HG03159 (cell line): ENCODE results near the gene TMEM255B.

Experiments
- ATAC-seq: cut with Tn5 transposase; IDR thresholded peaks from one replicate; pipeline ENCODE4 v1.9.1; 2021; ENCODE audit warnings: mild to moderate bottlenecking, moderate library complexity; ENCODE audit not compliant: unreplicated experiment

Gene TMEM255B

GRCh38 chr13:113845055-113845454, 86.0 kb downstream of the TMEM255B start:
- ATAC-seq, result no peak

GRCh38 chr13:113845723-113846635, 87.0 kb downstream of the TMEM255B start:
- ATAC-seq, result no peak

- no peak for ATAC-seq
These were observed 87.8 kb downstream of the TMEM255B start for GRCh38 chr13:113846636-113847318.

GRCh38 chr13:113848020-113848419, 89.0 kb downstream of the TMEM255B start:
- no peak for ATAC-seq

GRCh38 chr13:113848431-113849260, 89.6 kb downstream of the TMEM255B start:
- ATAC-seq, result no peak

- no peak for ATAC-seq
These were observed 90.5 kb downstream of the TMEM255B start for GRCh38 chr13:113849546-113849945.

GRCh38 chr13:113849981-113850721, 91.1 kb downstream of the TMEM255B start:
- no peak for ATAC-seq

- ATAC-seq, result no peak
These were observed 91.9 kb downstream of the TMEM255B start for GRCh38 chr13:113850722-113851479.

- no peak for ATAC-seq
These were observed 92.4 kb downstream of the TMEM255B start for GRCh38 chr13:113851480-113851803.

- ATAC-seq, result no peak
These were observed 93.0 kb downstream of the TMEM255B start for GRCh38 chr13:113851826-113852535.

GRCh38 chr13:113852536-113853517, 93.8 kb downstream of the TMEM255B start:
- no peak for ATAC-seq

- ATAC-seq, result no peak
These were observed 94.7 kb downstream of the TMEM255B start for GRCh38 chr13:113853518-113854237.

- no peak for ATAC-seq
These were observed 95.4 kb downstream of the TMEM255B start for GRCh38 chr13:113854238-113855011.

- no peak for ATAC-seq
These were observed 96.2 kb downstream of the TMEM255B start for GRCh38 chr13:113855012-113855921.

GRCh38 chr13:113855931-113856715, 97.1 kb downstream of the TMEM255B start:
- ATAC-seq, result no peak
